PFSK-1 (cell line): Measurements from ENCODE around the gene CAMLG.

Experiments used
- FOXP2 ChIP-seq: optimal IDR thresholded peaks from 2 replicates; pipeline ENCODE3; 2011; ENCODE audit warnings: borderline replicate concordance, control low read depth, inconsistent platforms; ENCODE audit not compliant: insufficient read depth; ENCODE audit errors: extremely low read length, extremely low read depth
- POLR2AphosphoS5 ChIP-seq: IDR thresholded peaks from 2 replicates; pipeline ENCODE4 v1.6.1; 2012; ENCODE audit warnings: low read depth, mild to moderate bottlenecking, control low read depth, low read length, moderate library complexity
- REST ChIP-seq, 2 experiments: IDR thresholded peaks; 2 replicates each; pipeline versions ENCODE4 v1.6.1 to v1.8.0; 2011 to 2012; ENCODE audit warnings: low read depth in 2 of 2, low read length in 2 of 2, control low read depth in 1 of 2, inconsistent platforms in 1 of 2, mild to moderate bottlenecking in 1 of 2, moderate library complexity in 1 of 2; ENCODE audit not compliant: insufficient read depth in 1 of 2
- SIN3A ChIP-seq: IDR thresholded peaks from 2 replicates; pipeline ENCODE4 v1.6.1; 2012; ENCODE audit warnings: mild to moderate bottlenecking, low read length, moderate library complexity, borderline replicate concordance; ENCODE audit not compliant: insufficient read depth
- TAF1 ChIP-seq: IDR thresholded peaks from 2 replicates; pipeline ENCODE4 v1.6.1; 2012; ENCODE audit warnings: low read length, control low read depth, borderline replicate concordance; ENCODE audit not compliant: insufficient read depth

Gene CAMLG

GRCh38 chr5:134798468-134798867 lies 60.1 kb downstream of the CAMLG start:
- TF ChIP-seq TAF1 (no peak), POLR2AphosphoS5 (no peak), REST (IDR thresholded peaks at IDR 0.05; ENCODE audit: insufficient read depth in 1 of 2, low read depth in 2 of 2, low read length in 2 of 2) (no peak), FOXP2 (no peak), SIN3A (no peak)
